Measurements from ENCODE around the gene HMX3.

GRCh38 chr10:123147635-123148413 is 12.1 kb downstream of the HMX3 start, which contains the start of gene HMX2:
- no peak for TF ChIP-seq POLR2AphosphoS5 (IDR thresholded peaks at IDR 0.05; ENCODE audit: low read depth, low read length)
- TF ChIP-seq, protein P1, sequence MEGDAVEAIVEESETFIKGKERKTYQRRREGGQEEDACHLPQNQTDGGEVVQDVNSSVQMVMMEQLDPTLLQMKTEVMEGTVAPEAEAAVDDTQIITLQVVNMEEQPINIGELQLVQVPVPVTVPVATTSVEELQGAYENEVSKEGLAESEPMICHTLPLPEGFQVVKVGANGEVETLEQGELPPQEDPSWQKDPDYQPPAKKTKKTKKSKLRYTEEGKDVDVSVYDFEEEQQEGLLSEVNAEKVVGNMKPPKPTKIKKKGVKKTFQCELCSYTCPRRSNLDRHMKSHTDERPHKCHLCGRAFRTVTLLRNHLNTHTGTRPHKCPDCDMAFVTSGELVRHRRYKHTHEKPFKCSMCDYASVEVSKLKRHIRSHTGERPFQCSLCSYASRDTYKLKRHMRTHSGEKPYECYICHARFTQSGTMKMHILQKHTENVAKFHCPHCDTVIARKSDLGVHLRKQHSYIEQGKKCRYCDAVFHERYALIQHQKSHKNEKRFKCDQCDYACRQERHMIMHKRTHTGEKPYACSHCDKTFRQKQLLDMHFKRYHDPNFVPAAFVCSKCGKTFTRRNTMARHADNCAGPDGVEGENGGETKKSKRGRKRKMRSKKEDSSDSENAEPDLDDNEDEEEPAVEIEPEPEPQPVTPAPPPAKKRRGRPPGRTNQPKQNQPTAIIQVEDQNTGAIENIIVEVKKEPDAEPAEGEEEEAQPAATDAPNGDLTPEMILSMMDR (IDR thresholded peaks at IDR 0.05), result peak; percentile 57; the same call in 1 of the 2 replicates

All from Panc1 (cell line).